Fibroblast of villous mesenchyme (primary cell): ENCODE data around the gene BCR. TPM values are rescaled to one million over a fixed set of nuclear protein-coding genes. Genes with fewer than 3 reads are reported as not detected.
"Not testable (repeated sequence)": the region's sequence is repeated elsewhere in the genome, so short reads cannot be mapped to it uniquely, and the experiment has no call there.

ENCODE experiments used
- DNase-seq: peaks from one replicate; pipeline ENCODE4 v3.0.0-alpha.2; 2010; ENCODE audit warnings: low read depth
- H3K4me3 ChIP-seq: 2 replicates; pipeline ENCODE4 v1.5.1; 2011; ENCODE audit warnings: low read depth, mild to moderate bottlenecking, low read length
- CTCF ChIP-seq: IDR thresholded peaks from 2 replicates; pipeline ENCODE4 v1.5.1; 2012; ENCODE audit warnings: low read depth, mild to moderate bottlenecking, low read length; ENCODE audit not compliant: insufficient read depth
- small RNA-seq: library from RNA; depleted of rRNA; stranded (forward); fragments of <200 nt; gene quantifications from one replicate; pipeline ENCODE3, GENCODE V24; 2012
- total RNA-seq: library from RNA; depleted of rRNA; stranded (reverse); fragments of >200 nt; gene quantifications from 2 replicates; pipeline ENCODE4 v1.2.3, GENCODE V29; 2012

BCR gene
- total RNA-seq, 1 donor: 36.7 TPM

DNA sequence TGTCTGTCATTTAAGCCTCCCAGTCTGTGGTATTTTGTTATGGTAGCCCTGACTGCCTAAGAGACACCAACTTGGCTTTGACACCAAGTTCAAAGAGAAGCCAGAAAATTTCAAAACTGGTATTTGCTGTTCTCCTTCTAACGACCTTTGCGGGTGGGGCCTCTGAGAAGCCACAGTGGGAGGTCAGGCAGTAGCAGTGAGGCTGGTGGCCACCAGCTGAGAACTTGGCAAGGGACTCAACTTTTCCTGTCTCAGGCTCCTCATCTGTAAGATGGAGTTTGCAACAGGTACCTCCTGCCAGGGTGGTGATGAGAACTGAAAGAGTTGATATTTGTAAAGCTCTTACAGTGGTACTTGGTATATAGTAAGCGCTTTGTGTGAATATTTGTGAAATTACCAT, 183.4 kb downstream of the BCR start:
- no peak for TF ChIP-seq CTCF
- no peak for DNase-seq
- no peak overlapping the region for H3K4me3 ChIP-seq

DNA sequence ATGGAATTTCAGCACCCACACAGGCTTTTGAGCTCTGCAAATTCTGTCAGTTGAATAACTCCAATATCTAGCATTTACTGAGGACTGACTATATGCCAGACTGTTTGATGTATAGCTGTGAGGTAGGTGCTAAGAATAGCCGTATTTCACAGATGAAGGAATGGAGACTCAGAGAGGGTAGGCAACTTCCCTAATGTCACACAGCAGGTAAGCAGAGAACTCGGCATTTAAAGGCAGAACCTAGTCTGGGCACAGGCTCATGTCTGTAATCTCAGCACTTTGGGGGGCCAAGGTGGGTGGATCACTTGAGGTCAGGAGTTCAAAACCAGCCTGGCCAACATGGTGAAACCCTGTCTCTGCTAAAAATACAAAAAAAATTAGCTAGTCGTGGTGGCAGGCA, 184.1 kb downstream of the BCR start:
- no peak for TF ChIP-seq CTCF
- no peak for DNase-seq
- H3K4me3 ChIP-seq: no peak overlapping the region

GRCh38 chr22:23365524-23365923, 185.2 kb downstream of the BCR start:
- no peak for DNase-seq
- H3K4me3 ChIP-seq: no peak overlapping the region
- no peak for TF ChIP-seq CTCF

DNA sequence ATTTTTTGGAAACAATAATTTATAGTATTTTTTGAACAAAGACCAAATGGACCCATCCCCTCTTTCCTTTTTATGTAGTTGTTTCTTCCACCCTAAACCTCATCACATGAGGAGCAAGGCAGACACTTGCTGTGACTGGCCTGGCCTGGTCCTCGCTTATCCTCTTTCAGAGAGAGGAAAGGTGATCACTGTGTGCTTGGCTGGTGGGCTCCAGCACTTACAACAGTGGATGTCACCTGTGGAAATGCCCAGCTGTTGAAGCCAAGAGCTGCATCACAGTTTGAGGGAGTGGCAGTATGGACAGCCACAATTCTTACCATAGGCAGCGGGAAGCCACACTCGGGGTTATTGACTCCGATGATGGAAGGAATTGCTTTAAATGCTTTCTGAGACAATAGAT, 185.7 kb downstream of the BCR start:
- H3K4me3 ChIP-seq: no peak overlapping the region
- no peak for DNase-seq
- no peak for TF ChIP-seq CTCF

- DNase-seq, H3K4me3 ChIP-seq: not testable (repeated sequence)
These were observed 186.9 kb downstream of the BCR start for GRCh38 chr22:23367196-23367595.

Small RNA genes lying within 50 kb of the gene (small RNA-seq; reads per million reads assigned to genes)
- not detected for gene BCRP8
- gene RF00017: not detected
- gene RF00066: not detected
- gene RN7SL263P: not detected

Other genes starting within 250 kb of the BCR start
- 0.64 and 1.3 TPM in 2 replicates for gene GNAZ, start 110.0 kb upstream of the BCR start, total RNA-seq
- under 0.01 and 0.43 TPM in 2 replicates for gene RSPH14, start 38.5 kb upstream of the BCR start, total RNA-seq
- 5.6 and 6.1 TPM in 2 replicates for gene RAB36, start 35.0 kb upstream of the BCR start, total RNA-seq